HG02981 (cell line): Measurements from ENCODE around the gene U2AF1L4.
A peak's percentile ranks its signal among the peaks of the same experiment; 100 is the strongest.

ENCODE experiments used
- ATAC-seq: cut with Tn5 transposase; IDR thresholded peaks from one replicate; pipeline ENCODE4 v1.9.1; 2021; ENCODE audit warnings: mild to moderate bottlenecking, moderate library complexity; ENCODE audit not compliant: unreplicated experiment

The U2AF1L4 gene

DNA sequence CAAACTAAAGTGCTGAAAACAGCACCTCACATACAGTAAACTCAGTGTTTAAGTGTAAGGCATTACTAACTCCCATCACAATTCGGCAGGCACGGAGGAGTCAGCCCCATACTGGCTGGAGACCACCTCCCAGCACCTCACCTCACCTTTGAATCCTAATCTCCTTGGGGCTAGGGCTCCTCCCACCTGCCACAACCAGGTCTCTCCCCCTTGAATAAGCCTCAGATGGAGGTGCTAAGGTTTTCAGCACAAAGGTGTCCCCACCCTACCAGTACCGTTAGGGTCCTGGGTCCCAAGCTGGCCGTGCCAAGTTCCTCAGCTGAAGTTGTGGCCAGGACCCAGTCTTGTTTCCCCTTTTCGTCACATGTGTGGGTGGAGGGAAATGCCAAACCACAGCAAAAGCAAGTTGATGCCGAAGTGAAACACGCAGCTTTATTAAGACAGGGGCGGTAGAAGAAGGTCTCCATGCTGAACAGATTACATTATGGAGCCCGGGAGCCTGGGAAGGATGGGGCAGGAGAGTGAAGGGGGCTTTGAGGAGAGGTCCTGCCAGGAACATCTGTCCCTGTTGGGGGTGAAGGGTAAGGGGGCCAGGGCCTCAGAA lies 3.0 kb downstream of the U2AF1L4 start, which contains the start of gene IGFLR1:
TSS of gene IGFLR1 (minus strand) at position 332 of the 604 bp plus-strand sequence. CDS start 1,272 bp downstream, outside the sequence.
- no peak for ATAC-seq

DNA sequence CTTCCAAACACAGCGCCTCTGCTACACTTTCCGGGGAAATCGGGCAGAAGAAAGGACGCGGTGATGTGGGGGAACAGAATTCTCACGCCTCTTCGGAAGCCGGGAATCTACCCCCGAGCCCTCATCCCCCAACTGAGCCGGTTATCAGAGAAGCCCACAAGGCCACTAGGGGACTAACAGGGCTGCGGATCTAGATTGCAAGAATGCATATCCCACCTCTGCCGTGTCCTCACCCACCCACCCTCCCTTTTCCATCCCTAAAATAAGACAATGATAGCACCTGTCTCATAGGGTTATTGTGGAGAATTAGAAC lies 4.1 kb downstream of the U2AF1L4 start:
- ATAC-seq = no peak

DNA sequence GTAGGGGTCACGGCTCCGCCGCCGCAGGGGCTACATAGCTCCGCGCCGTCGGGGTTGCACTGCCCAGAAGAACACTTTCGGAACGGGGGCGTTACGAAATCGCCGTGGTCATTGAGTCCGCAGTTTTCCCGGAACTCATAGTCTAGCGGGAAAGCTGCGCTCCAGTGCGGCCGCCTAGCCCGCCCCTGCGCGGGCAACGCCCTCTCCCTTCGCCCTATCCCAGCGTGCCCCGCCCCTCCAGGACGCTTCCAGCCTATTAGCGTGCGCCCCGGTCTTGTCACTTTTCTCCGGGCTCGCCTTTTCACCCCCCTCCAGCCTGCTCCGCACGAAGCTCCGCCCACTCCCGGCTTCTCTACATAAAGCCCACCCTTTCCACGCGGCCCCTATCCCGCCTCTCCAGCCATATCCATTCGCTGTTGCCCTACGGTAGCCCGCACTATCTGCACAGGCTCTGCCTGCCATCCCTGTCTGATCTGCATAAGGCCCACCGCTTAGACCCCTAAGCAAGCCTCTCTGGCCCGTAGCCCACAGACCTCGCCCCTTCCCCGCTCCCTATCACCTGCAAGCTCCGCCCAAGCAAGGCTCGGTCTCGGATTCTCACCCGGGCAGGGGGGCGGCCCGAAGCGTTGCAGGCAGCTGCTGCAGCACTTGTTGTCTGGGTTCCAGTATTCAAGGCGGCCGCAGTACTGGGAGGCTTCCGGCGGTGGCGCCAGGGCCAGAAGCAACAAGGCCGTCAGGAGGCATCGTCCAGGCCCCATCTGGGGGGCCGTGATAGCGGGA lies 4.6 kb downstream of the U2AF1L4 start:
- ATAC-seq = peak; percentile 54

DNA sequence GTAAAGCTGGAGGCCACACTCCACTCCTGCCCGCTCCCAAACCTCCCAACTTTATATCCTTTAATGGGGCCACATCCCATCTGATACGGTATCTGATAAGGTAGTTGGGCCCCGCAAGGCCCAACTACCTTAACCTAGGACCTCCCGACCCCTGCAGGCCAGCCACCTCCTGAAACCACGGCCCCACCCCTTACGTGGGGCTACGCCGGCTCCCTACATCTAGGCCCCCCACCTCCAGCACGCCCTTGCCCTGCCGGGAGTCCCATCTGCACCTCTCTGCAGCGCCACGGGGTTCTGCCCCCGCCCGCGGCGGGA lies 5.2 kb downstream of the U2AF1L4 start:
- ATAC-seq = peak; percentile 7

DNA sequence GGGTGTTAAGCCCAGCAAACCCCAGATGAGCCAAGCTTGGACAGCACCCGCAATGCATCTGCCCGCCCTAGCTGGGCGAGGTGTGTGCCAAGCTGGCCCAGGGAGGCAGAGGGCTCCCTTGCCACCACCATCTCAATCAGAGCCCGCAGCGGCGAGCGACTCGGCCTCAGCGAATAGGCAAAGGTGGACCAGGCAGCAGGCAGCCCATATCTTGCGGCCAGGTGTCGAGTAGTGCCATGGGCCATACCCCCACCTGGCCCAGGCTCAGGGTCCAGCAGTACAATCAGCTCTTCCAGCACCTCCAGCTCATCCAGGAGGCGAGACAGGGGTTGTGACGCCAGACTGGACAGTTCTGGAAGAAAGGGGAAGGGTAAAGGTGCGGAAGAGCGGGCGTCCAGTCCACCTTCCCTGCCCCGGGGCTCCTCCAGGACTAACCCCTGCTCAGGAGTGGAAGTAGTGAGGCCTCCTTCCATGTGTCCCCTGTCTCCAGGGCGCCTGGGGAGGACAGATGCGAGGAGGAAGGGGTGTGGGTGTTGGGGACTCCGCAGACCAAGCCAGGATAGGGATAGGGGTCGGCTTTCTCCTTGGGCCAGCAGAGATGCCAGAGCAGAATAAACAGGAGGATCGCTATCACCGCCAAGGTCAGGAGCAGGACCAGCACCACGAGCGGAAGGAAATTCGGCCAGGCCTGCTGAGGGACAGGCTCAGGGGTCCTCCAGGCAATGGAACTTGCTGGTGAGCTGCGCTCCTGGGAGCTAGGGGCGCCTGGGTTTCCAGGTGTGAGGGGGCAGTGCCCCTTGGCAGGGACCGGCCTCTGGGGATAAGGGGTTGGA lies 5.7 kb downstream of the U2AF1L4 start:
- ATAC-seq = no peak

DNA sequence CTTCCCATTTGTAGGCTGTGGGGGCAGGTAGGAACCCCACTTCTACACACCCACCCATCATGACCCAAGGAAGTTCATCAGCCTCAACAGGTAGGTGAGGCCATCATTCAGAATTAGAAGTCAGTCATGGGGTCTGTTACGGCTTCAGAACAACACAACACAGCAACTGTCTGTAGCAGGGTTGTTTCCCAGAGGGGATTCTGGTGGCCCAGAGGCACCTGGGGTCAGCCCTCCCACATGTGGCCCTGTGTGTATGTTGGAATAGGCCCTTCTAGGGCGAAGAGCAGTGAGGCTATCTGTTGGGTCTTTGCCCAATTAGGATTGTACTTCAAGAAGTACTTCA lies 6.4 kb downstream of the U2AF1L4 start:
- no peak for ATAC-seq

DNA sequence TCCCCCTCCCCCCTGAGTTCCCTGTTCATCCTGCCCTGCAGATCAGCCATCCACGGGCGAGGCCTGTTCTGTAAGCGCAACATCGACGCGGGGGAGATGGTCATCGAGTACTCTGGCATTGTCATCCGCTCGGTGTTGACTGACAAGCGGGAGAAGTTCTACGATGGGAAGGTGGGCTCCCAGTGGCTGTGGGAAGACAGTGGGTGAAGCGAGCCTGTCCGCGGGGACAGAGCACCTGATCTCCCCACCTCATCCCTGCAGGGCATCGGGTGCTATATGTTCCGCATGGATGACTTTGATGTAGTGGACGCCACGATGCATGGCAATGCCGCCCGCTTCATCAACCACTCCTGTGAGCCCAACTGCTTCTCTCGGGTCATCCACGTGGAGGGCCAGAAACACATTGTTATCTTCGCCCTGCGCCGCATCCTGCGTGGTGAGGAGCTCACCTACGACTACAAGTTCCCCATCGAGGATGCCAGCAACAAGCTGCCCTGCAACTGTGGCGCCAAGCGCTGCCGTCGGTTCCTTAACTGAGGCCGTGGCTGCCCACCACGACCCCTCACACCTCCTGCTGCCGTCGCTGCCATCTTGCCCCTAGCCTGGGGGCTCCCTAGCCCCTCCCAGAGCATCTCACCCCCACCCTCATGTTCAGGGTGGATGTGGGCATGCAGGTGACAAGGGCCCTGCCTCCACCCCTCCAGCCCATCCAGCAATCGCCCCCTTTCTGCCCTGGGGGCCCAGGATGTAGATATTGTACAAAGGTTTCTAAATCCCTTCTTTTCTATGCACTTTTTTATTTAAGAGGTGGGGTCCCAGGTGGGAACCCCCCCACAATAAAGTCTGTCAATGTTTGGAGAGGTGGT lies 7.0 kb downstream of the U2AF1L4 start:
- no peak for ATAC-seq

DNA sequence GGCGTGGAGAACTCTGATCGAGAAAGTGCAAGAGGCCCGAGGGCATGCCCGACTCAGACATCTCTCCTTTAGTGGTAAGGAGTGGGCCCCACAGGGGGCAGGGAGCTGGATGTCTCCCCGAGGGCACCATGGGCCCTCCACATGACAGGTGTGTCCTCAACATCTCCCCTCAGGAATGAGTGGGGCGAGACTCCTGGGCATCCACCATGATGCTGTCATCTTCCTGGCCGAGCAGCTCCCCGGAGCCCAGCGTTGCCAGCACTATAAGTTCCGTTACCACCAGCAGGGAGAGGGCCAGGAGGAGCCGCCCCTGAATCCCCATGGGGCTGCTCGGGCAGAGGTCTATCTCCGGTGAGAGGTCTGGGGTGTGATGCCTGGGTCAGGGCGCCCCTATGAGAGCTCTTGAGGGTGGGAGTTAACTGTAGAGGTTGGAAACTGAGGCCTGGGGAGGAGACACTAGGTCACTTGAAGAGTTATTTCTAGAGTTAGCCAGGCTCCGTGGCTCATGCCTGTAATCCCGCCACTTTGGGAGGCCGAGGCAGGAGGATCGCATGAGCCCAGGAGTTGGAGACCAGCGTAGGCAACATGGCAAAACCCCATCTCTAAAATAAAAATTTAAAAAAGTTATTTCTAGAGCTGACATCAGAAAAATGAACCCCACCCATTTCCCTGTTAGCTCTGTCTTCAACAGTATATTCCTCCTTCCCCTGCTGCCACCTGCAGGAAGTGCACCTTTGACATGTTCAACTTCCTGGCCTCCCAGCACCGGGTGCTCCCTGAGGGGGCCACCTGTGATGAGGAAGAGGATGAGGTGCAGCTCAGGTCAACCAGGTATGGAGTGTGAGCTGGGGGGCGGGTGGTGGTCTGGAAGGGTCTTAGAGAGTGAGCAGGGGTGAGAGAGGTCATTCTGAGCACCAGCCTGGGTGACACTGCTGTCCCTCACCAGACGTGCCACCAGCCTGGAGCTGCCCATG lies 8.0 kb downstream of the U2AF1L4 start:
- ATAC-seq = no peak

DNA sequence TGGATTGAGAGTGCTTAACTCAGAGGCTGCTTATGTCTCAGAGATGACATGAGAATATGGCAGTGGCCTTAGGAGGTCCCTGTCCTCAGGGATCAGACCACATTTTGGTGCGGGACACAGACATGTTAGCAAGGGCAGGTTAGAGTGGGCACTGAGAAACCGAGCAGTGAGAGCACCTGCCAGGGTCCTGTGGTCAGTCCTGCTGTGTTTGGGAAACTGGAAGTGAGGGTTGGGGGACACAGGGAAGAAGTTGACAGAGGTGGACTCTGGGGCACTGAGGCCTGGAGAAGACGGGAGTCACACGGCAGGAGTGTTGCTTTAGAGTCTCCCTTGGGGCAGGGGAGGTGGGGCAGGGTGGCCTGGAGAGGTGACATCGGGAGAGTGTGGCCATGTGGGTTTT lies 10.3 kb downstream of the U2AF1L4 start:
- ATAC-seq = no peak

DNA sequence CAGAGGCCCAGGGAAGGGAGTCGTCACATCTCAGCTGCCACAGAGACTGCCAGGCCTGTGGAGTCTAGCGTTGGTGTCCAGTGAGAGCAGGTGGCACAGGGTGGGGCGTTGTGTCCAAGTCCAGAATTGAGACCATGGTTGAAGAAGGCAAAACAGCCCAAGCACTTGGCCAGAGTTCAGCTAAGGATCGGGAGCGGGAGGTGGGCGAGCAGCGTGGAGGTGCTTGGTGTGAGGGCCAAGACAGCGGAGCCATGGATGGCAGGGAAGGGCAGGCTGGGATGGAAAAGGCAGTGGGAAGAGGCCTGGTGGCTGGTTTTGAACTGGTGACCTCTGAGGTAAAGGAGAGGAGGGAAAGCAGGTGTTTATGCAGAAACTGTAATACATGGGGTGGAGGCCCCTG lies 10.9 kb downstream of the U2AF1L4 start:
- no peak for ATAC-seq

DNA sequence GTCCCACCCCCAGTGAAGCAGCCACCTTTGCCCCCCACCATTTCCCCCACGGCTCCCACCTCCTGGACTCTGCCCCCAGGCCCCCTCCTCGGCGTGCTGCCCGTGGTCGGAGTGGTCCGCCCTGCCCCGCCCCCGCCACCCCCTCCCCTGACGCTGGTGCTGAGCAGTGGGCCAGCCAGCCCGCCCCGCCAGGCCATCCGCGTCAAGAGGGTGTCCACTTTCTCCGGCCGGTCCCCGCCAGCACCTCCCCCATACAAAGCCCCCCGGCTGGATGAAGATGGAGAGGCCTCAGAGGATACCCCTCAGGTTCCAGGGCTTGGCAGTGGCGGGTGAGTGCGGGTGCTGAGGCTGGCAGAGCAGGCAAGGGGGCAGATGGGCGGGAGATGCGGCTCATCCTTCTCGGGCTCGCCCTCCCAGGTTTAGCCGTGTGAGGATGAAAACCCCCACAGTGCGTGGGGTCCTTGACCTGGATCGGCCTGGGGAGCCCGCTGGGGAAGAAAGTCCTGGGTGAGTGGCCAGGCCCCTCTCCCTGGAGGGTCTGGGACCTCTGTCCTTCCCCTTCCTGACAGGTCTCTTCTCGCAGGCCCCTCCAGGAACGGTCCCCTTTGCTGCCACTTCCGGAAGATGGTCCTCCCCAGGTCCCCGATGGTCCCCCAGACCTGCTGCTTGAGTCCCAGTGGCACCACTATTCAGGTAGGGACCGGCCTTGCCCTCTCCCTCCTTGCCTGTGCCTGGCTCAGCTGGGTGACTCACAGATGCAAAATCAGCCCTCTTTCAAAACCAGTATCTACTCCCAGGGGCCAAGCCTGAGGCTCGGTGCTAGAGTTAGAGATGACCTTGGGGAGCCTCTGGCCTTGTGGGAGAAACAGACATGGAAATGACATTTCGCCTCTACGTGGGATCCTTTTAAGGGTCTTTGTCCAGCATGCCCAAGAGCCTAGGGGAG lies 11.8 kb downstream of the U2AF1L4 start:
- ATAC-seq = no peak

DNA sequence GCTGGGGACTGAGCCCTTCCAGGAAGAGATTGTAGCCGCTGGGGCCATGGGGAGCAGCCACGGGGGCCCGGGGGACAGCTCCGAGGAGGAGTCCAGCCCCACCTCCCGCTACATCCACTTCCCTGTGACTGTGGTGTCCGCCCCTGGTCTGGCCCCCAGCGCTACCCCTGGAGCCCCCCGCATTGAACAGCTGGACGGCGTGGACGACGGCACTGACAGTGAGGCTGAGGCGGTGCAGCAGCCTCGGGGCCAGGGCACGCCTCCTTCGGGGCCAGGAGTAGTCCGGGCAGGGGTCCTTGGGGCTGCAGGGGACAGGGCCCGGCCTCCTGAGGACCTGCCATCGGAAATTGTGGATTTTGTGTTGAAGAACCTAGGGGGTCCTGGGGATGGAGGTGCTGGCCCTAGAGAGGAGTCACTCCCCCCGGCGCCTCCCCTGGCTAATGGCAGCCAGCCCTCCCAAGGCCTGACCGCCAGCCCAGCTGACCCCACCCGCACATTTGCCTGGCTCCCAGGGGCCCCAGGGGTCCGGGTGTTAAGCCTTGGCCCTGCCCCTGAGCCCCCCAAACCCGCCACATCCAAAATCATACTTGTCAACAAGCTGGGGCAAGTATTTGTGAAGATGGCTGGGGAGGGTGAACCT lies 12.6 kb downstream of the U2AF1L4 start:
- no peak for ATAC-seq

DNA sequence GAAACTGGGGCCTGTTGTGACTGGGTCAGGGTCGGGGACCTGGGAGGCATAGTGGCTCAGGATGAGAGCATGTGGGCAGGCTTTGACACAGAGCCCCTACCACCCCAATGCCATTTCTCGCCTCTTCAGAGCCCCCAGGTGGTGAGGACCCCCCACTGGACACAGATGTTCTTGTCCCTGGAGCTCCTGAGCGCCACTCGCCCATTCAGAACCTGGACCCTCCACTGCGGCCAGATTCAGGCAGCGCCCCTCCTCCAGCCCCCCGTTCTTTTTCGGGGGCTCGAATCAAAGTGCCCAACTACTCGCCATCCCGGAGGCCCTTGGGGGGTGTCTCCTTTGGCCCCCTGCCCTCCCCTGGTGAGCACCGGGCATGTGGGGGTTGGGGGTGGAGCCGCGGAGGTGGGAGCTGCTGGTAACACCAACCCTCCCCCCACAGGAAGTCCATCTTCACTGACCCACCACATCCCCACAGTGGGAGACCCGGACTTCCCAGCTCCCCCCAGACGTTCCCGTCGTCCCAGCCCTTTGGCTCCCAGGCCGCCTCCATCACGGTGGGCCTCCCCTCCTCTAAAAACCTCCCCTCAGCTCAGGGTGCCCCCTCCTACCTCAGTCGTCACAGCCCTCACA lies 13.3 kb downstream of the U2AF1L4 start:
- no peak for ATAC-seq

DNA sequence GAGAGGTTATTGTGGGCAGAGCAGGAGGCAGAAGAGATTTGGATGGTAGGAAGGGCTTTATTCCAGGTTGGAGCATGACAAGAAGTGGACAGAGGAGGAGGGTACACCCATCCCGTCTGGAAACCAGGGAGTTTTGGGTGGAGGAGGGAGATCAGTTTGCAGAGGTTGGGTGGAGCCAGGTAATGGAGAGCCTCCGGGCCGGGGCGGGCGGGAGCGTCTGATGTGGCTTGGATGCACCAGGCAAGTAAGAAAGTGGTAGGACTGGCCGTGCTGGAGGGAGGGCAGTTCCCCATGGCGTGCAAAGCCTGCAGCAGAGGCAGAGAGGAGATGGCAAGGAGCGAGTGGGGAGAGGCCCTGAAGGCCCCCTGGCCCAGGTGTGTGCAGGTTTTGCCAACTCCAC lies 13.9 kb downstream of the U2AF1L4 start:
- ATAC-seq = no peak

DNA sequence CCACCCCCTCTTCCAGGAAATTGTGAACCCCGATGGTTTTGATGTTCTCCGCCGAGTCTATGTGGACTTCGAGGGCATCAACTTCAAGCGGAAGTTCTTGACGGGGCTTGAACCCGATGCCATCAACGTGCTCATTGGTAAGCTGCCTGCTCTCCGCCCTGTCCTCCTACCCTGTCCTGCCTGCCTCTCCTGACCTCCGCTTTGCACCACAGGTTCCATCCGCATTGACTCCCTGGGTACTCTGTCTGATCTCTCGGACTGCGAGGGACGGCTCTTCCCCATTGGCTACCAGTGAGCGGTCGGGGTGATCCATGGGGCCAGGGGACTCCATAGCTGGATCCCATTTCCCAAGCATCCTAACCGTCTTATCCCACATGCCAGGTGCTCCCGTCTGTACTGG lies 14.9 kb downstream of the U2AF1L4 start:
- ATAC-seq = no peak

DNA sequence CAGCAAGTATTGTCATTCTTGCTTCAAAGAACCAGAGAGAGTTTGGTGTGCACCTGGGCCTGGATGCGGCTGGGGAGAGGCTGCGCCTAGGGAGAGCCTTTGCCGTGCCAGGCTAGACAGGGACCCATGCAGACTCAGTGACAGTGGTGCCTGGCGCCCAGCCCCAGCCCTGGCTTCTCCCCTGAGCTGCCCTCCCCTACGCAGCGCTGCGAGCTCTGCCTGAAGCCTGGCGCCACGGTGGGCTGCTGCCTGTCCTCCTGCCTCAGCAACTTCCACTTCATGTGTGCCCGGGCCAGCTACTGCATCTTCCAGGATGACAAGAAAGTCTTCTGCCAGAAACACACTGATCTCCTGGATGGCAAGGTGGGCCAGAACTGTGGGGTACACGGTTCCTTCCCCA lies 15.5 kb downstream of the U2AF1L4 start:
- no peak for ATAC-seq

DNA sequence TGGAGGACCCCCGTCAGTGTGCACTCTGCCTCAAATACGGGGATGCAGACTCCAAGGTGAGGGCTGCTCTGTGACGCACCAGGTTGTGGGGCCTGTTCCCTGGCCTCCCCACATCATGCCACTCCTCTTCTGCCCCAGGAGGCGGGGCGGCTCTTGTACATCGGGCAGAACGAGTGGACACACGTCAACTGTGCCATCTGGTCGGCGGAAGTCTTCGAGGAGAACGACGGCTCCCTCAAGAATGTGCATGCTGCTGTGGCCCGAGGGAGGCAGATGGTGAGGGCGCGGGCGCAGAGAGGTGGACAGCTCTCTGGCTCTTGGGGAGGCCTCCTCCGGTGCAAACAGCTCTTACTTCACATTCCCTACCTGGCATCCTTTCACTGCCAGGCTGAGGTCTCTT lies 16.2 kb downstream of the U2AF1L4 start:
- ATAC-seq = no peak
